HG03066 (cell line): Measurements from ENCODE around the gene SLC17A5.
"Not testable (repeated sequence)": the region's sequence is repeated elsewhere in the genome, so short reads cannot be mapped to it uniquely, and the experiment has no call there.

Experiments used
- ATAC-seq: cut with Tn5 transposase; IDR thresholded peaks from one replicate; pipeline ENCODE4 v1.9.1; 2021; ENCODE audit warnings: low read depth; ENCODE audit not compliant: unreplicated experiment

SLC17A5 gene, protein sequence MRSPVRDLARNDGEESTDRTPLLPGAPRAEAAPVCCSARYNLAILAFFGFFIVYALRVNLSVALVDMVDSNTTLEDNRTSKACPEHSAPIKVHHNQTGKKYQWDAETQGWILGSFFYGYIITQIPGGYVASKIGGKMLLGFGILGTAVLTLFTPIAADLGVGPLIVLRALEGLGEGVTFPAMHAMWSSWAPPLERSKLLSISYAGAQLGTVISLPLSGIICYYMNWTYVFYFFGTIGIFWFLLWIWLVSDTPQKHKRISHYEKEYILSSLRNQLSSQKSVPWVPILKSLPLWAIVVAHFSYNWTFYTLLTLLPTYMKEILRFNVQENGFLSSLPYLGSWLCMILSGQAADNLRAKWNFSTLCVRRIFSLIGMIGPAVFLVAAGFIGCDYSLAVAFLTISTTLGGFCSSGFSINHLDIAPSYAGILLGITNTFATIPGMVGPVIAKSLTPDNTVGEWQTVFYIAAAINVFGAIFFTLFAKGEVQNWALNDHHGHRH

DNA sequence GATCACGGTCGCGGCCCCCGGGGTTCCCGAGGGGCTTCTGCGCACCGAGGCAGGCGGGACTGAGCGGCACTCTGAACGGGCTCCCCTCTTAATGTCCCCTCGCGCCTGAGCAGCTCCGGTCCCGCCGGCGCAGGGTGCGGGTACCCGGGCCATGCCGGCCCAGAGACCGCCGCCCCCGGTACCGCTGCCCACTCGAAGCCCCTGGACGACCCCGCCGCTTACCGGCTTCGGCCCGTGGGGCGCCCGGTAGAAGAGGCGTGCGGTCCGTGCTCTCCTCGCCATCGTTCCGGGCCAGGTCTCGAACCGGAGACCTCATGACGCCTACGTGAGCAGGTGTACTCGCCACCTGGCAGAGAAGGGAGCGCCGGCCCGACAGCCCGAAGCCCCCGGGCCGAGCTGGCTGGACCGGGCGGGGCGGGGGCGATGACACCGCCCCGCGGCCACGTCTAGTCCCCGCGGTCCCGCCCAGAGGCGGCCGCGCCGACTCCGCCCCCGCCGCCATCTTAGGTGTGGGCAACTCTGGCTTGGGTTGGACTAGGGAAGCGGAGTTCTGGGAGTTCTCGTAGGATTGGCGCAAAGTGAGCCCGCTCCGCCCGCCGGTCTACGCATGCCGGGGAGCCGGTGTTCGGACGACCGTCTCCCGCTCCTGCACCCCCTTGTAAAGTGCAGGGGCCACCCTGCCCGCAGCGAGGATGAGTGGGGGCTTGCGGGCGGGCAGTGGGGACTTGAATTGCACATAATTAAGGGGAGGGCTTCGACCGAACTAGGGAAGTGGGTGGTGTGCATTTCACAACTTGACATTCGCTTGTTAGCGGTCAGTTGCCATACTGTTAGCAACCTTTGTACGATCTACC lies at the start of gene SLC17A5:
Gene SLC17A5, minus strand, starts transcription at position 422 of the 854 bp plus-strand sequence. Its CDS starts 106 bp downstream, at position 316.
- peak; percentile 83 for ATAC-seq

- no peak for ATAC-seq
These were observed 49.7 kb upstream of the SLC17A5 start for GRCh38 chr6:73703466-73703865.

- no peak for ATAC-seq
These were observed 48.7 kb upstream of the SLC17A5 start for GRCh38 chr6:73702444-73702843.

DNA sequence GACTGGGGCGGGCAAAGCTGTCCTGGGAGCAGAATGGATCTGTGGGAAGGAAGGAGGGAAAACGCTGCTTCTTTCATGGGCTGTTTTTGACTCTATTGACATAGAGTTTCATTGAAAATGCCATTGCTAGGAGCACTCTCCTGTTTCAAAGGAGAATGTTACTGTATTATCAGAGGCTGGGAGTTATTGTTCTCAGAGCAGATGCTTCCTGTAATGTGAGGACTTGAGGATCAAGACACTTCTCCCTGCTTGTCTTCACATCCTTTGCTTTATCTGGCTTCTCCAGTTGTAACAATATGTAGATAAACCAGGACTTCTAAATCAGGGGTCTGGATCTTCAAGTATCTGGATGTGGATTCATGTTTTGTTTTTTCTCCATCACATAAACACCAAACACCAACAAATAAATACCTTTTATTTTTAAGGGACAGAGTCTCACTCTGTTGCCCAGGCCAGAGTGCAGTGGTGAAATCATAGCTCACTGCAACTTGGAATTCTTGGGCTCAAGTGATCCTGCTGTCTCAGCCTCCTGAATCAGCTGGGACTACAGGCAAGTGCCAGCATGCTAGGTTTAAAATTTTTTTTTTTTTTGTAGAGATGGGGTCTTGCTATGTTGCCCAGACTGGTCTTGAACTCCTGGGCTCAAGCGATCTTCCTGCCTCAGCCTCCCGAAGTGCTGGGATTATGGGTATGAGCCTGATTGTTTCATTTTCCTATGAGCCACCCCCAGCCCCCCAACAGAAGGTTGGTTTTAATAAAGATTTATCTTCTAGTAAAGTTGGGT lies 46.1 kb upstream of the SLC17A5 start:
- ATAC-seq, result no peak

GRCh38 chr6:73696966-73697655 lies 43.3 kb upstream of the SLC17A5 start:
- no peak for ATAC-seq

DNA sequence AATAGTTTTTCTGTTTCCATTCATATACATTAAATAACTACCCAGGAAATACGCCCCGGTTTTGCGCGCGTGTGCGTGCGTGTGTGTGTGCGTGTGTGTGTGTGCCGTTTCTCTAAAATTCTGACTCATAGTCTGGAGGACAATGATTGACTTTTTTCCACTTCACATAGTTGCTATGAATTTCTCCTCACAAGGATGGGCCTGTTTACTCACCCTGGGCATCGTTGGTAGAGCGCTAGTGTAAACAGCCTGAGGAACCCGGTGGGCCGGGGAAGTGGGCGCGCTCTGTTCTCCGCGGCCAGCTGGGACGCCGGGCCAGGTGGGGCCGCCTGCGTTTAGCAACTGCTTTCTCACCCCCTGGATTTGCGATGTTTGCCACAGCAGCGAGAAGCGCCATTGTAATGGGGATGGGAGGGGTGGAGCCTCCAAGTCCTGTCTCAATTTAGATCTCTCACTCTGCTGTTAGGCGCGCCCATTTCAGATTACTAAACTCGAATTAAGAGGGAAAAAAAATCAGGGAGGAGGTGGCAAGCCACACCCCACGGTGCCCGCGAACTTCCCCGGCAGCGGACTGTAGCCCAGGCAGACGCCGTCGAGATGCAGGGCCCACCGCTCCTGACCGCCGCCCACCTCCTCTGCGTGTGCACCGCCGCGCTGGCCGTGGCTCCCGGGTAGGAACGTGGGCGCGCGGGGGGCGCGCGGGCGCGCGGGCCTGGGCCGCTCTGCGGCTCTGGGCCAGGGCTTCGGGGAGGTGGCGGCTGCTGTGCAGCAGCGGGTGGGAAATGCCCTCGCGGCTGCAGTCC lies 42.0 kb upstream of the SLC17A5 start, which contains the start of gene CD109:
Gene CD109, plus strand, starts transcription at position 585 of the 803 bp plus-strand sequence. Its CDS starts 13 bp downstream, at position 598.
- peak; percentile 65 for ATAC-seq

DNA sequence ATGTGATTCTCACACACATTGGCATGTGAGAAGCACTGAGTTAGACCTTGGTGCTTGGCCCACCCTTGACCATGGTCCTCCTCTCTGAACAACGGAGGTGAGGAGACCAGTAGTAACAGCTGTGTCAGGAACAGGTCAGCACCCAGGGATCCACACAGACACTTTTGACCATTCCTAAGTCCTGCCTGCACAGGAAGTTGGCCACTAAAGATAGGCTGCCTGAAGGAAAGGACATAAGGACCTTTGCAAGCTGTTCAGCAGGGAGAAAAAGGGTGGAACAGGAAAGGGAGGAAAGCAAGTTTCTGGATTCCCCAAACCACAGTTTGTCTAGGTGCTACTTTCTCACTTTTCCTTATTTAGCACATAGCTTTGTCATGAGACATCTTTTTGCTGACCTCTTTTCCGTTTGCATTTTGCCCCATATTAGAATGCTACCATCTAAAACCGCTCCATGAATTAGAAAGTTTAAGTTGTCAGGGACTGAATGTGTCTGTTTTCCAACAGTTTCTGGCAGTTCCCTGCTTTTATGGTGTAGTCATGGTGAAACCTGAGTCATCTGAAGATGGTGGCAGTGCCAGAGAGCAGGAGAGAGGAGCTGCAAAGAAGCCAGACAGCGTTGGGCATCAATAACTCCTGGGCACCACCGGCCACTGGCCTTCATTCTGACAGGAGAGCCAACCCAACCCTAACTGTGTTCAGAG lies 41.1 kb upstream of the SLC17A5 start:
- ATAC-seq, result no peak

GRCh38 chr6:73691512-73691911 lies 37.7 kb upstream of the SLC17A5 start:
- no peak for ATAC-seq

GRCh38 chr6:73690056-73690455 lies 36.3 kb upstream of the SLC17A5 start:
- ATAC-seq, result no peak

DNA sequence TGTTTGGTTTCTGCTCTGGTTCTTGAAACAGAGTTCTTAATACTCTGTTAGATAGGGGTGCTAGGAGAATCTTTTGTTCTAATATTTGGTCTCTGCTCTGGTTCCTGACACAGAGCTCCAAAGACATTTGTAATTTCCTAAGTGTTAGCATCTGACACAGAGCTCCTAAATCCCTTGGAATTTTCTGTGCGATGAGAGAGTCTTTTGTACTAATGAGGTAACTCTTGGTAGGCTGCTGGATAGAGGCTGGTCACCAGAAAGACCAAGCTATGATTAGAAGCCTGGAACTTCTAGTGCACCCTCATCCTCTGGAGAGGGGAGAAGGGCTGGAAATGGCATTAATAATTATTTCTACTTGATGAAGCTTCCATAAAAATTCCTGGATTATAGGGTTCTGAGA lies 34.6 kb upstream of the SLC17A5 start:
- ATAC-seq, result no peak

DNA sequence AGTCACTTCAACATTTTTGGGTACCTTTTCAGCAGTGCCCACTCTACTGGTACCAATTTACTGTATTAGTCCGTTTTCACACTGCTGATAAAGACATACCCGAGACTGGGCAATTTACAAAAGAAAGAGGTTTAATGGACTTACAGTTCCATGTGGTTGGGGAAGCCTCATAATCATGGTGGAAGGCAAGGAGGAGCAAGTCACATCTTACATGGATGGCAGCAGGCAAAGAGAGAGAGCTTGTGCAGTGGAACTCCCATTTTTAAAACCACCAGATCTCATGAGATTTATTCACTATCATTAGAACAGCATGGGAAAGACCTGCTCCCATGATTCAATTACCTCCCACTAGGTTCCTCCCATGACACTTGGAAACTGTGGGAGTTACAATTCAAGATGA lies 29.8 kb upstream of the SLC17A5 start:
- not testable (repeated sequence) for ATAC-seq

- ATAC-seq, result no peak
These were observed 26.6 kb upstream of the SLC17A5 start for GRCh38 chr6:73680289-73680918.

- ATAC-seq, result not testable (repeated sequence)
These were observed 26.1 kb upstream of the SLC17A5 start for GRCh38 chr6:73679846-73680245.

- ATAC-seq, result no peak
These were observed 25.2 kb upstream of the SLC17A5 start for GRCh38 chr6:73679009-73679408.

DNA sequence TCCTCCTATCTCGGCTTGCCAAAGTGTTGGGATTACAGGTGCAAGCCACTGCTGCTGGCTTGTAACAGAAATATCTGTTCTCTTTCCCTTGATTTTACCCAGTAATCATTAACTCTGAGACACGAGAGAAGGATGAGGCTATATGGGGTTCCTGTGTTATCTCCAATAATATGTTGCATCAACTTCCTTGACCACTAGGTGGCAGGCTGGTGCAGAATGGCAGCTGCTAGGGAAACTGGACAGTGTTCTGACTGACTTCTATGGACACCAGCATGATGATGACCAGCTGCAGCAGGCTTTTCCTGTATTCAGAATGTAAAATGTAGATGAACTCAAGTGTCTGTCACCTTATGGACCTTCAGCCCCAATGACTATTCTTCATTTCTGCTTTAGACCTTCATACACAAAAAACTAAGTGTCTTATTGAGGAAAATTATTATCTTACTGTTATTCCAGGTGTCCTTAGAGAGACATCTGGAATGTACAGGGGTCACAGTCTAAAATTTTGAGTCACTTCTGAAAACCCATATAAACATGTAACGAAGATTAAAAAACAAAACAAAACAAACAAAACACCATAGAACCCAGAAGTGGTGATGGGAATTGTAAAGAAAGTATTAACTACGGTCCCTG lies 21.8 kb upstream of the SLC17A5 start:
- ATAC-seq, result peak; percentile 90

DNA sequence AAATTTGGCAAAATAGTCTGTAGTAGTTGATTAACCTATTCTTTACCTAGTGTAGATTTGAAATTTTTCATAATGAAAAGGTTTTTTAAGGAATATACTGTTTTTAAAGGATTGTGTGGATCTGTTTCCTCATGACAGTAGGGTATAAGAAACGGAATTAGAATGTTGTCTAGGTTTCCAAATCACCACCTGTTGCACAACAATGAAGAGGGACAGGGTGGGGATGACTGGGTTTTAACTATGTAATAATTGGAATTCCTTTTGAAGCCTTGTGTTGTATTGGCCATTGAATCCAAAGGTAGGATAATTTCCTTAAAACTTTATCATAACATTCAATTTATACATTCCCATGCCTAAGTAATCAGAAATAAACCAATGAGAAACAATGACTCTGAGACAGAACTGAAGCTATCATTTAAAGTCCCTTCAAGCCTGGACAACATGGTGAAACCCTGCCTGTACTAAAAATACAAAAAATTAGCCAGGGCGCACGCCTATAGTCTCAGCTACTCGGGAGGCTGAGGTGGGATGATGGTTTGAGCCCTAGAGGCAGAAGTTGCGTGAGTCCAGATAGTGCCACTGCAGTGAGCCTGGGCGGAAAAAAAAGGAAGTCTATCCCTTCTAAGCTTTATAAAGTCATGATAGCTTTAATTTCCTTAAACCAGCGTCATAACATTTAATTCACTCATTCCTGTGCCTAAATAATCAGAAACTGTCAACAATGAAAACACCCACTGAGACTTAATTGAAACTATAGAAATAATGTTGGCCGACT lies 18.3 kb upstream of the SLC17A5 start:
- no peak for ATAC-seq

- no peak for ATAC-seq
These were observed 15.2 kb upstream of the SLC17A5 start for GRCh38 chr6:73669005-73669404.
